CD14-positive monocyte (primary cell): ENCODE measurements around the gene SLC47A1. TPM values are rescaled to one million over a fixed set of nuclear protein-coding genes. Genes with fewer than 3 reads are reported as not detected.
A peak's percentile ranks its signal among the peaks of the same experiment; 100 is the strongest.
"Not testable (repeated sequence)": the region's sequence is repeated elsewhere in the genome, so short reads cannot be mapped to it uniquely, and the experiment has no call there.

ENCODE experiments used
- DNase-seq, 3 donors: peaks; one replicate each; pipeline ENCODE4 v3.0.0-alpha.2; 2011 to 2022
- H2AFZ ChIP-seq: 2 replicates; pipeline ENCODE4 v1.6.0; 2012; ENCODE audit warnings: mild to moderate bottlenecking, low read depth, low read length, inconsistent platforms; ENCODE audit not compliant: insufficient read depth, poor library complexity, severe bottlenecking
- H3K27ac ChIP-seq, 2 donors: 1 replicate in 1 of 2; 2 replicates in 1 of 2; pipeline ENCODE4 v1.5.1; 2012 to 2013; ENCODE audit warnings: low read length in 2 of 2, control low read depth in 1 of 2, inconsistent platforms in 1 of 2, low read depth in 1 of 2, mild to moderate bottlenecking in 1 of 2
- H3K27me3 ChIP-seq, 2 donors: one replicate each; pipeline versions ENCODE4 v1.6.0 to v1.6.1; 2011 to 2013; ENCODE audit warnings: low read length in 2 of 2; ENCODE audit not compliant: control insufficient read depth in 2 of 2, insufficient read depth in 2 of 2
- H3K36me3 ChIP-seq, 2 donors: replicated peaks in 1 of 2; 1 replicate in 1 of 2; 2 replicates in 1 of 2; pipeline versions ENCODE4 v1.5.1 to v1.6.1; 2012 to 2013; ENCODE audit warnings: low read length in 2 of 2, control low read depth in 1 of 2, inconsistent platforms in 1 of 2, mild to moderate bottlenecking in 1 of 2; ENCODE audit not compliant: insufficient read depth in 2 of 2, control insufficient read depth in 1 of 2
- H3K4me1 ChIP-seq, 2 donors: 1 replicate in 1 of 2; 2 replicates in 1 of 2; pipeline versions ENCODE4 v1.5.1 to v1.6.1; 2012 to 2013; ENCODE audit warnings: low read length in 2 of 2, control low read depth in 1 of 2, inconsistent platforms in 1 of 2, mild to moderate bottlenecking in 1 of 2, moderate library complexity in 1 of 2; ENCODE audit not compliant: insufficient read depth in 2 of 2, control insufficient read depth in 1 of 2
- H3K4me2 ChIP-seq: replicated peaks from 2 replicates; pipeline ENCODE3; 2012; ENCODE audit warnings: low read length, moderate library complexity, mild to moderate bottlenecking; ENCODE audit not compliant: poor library complexity, severe bottlenecking; ENCODE audit errors: extremely low read depth
- H3K4me3 ChIP-seq, 3 experiments: fragments of 200-600 bp in 1 of 3; sonication (generic) in 1 of 3; replicated peaks in 1 of 3; 1 replicate in 2 of 3; 2 replicates in 1 of 3; pipeline ENCODE4 v1.5.1; 2011 to 2013; ENCODE audit warnings: low read length in 3 of 3, mild to moderate bottlenecking in 3 of 3, control low read depth in 2 of 3, low read depth in 2 of 3, inconsistent platforms in 1 of 3, moderate library complexity in 1 of 3
- H3K79me2 ChIP-seq: 2 replicates; pipeline ENCODE4 v1.6.0; 2012; ENCODE audit warnings: mild to moderate bottlenecking, control low read depth, inconsistent platforms, low read length, moderate library complexity; ENCODE audit not compliant: insufficient read depth
- H3K9ac ChIP-seq: 2 replicates; pipeline ENCODE4 v1.6.0; 2017; ENCODE audit warnings: low read length, mild to moderate bottlenecking; ENCODE audit not compliant: insufficient read depth, poor library complexity, severe bottlenecking
- H3K9me3 ChIP-seq, 2 donors: replicated peaks in 1 of 2; 1 replicate in 1 of 2; 2 replicates in 1 of 2; pipeline versions ENCODE4 v1.5.1 to v1.6.1; 2012 to 2013; ENCODE audit warnings: low read length in 2 of 2, control low read depth in 1 of 2; ENCODE audit not compliant: control insufficient read depth in 1 of 2, insufficient read depth in 1 of 2
- H4K20me1 ChIP-seq: 2 replicates; pipeline ENCODE4 v1.6.0; 2012; ENCODE audit warnings: mild to moderate bottlenecking, low read length, control low read depth, moderate library complexity; ENCODE audit not compliant: insufficient read depth
- H3K27ac Mint-ChIP-seq, 7 donors: one replicate each; pipeline ENCODE4 v1.8.0; 2020; ENCODE audit warnings: mild to moderate bottlenecking in 7 of 7, mixed read lengths in 7 of 7, moderate library complexity in 6 of 7, inconsistent platforms in 2 of 7
- H3K27me3 Mint-ChIP-seq, 3 donors: one replicate each; pipeline ENCODE4 v1.8.0; 2021 to 2022; ENCODE audit warnings: low read depth in 3 of 3, mild to moderate bottlenecking in 3 of 3, mixed read lengths in 3 of 3, moderate library complexity in 3 of 3, inconsistent platforms in 1 of 3
- H3K36me3 Mint-ChIP-seq, 2 donors: one replicate each; pipeline ENCODE4 v1.8.0; 2020; ENCODE audit warnings: mixed read lengths in 2 of 2, inconsistent platforms in 1 of 2, mild to moderate bottlenecking in 1 of 2
- H3K4me1 Mint-ChIP-seq: one replicate; pipeline ENCODE4 v1.8.0; 2020; ENCODE audit warnings: mild to moderate bottlenecking, mixed read lengths
- H3K4me3 Mint-ChIP-seq, 2 donors: one replicate each; pipeline ENCODE4 v1.8.0; 2020; ENCODE audit warnings: mild to moderate bottlenecking in 2 of 2, mixed read lengths in 2 of 2, moderate library complexity in 1 of 2
- H3K9me3 Mint-ChIP-seq, 7 donors: one replicate each; pipeline ENCODE4 v1.8.0; 2020 to 2022; ENCODE audit warnings: mixed read lengths in 7 of 7, mild to moderate bottlenecking in 6 of 7, moderate library complexity in 6 of 7, inconsistent platforms in 2 of 7
- CTCF ChIP-seq: fragments of 200-600 bp; IDR thresholded peaks from one replicate; pipeline ENCODE4 v1.8.0; 2022; ENCODE audit warnings: antibody characterized with exemption, mild to moderate bottlenecking
- WGBS: methylation state at CpG from one replicate; pipeline ENCODE4 v1.1.5; 2013; ENCODE audit warnings: missing lambda C conversion rate; ENCODE audit not compliant: insufficient coverage; 5-methylcytosine and 5-hydroxymethylcytosine counted together
- intact Hi-C, 2 donors: fragments of 100-400 bp; cut with micrococcal nuclease; formaldehyde crosslinking; loops; one replicate each; pipeline versions ENCODE4 v1.15.0 to v1.15.1; 2023
- polyA plus RNA-seq, 3 donors: library from polyadenylated mRNA; depleted of rRNA in 1 of 3; unstranded in 2 of 3; stranded (reverse) in 1 of 3; fragments of 300-500 nt in 2 of 3; fragments of >200 nt in 1 of 3; fragmentation: Illumina TruSeq in 2 of 3; gene quantifications; 1 replicate in 2 of 3; 2 replicates in 1 of 3; pipeline ENCODE4 v1.2.3, GENCODE V29; 2012 to 2021

Gene SLC47A1
- polyA plus RNA-seq, 3 donors = 0.44 to 2.0 (median 0.49) TPM

GRCh38 chr17:19517699-19518098 is 16.0 kb upstream of the SLC47A1 start:
- Histone ChIP-seq H3K27me3 (no peaks in the 10 kb centered on the region), H3K9ac (no peak overlapping the region), H3K36me3 (no peaks in the 10 kb centered on the region), H4K20me1 (no peaks in the 10 kb centered on the region), H3K4me3 (no peak overlapping the region), H3K4me1 (peaks cover 30 to 37% of the 10 kb centered on the region in 2 donors), H3K9me3 (no peaks in the 10 kb centered on the region), H3K27ac (no peak overlapping the region), H3K4me2 (no peak overlapping the region), H2AFZ (no peak overlapping the region), H3K79me2 (no peaks in the 10 kb centered on the region)
- Mint-ChIP-seq H3K27me3 (peaks cover 0 to 6% (median 0%) of the 10 kb centered on the region in 3 donors), H3K27ac (no peak overlapping the region), H3K9me3 (peaks cover 0 to 4% (median 0%) of the 10 kb centered on the region in 7 donors), H3K4me3 (no peak overlapping the region), H3K4me1 (peaks cover 44% of the 10 kb centered on the region), H3K36me3 (no peaks in the 10 kb centered on the region)
- DNase-seq = no peak
- TF ChIP-seq CTCF = no peak
- intact Hi-C loops = no loop called here

GRCh38 chr17:19519388-19520291 is 14.0 kb upstream of the SLC47A1 start:
- H3K27ac Mint-ChIP-seq = peak overlapping the region; percentile 51 to 94 (median 82)
- H3K36me3 Mint-ChIP-seq, H3K36me3 ChIP-seq, intact Hi-C loops, H3K9ac ChIP-seq, H3K27me3 Mint-ChIP-seq, H3K27ac ChIP-seq, H3K27me3 ChIP-seq, H3K9me3 Mint-ChIP-seq, H2AFZ ChIP-seq, H3K79me2 ChIP-seq, H3K9me3 ChIP-seq, H4K20me1 ChIP-seq: not testable (repeated sequence)
- peaks cover 39% of the 10 kb centered on the region for H3K4me1 Mint-ChIP-seq
- Histone ChIP-seq H3K4me3 (peak overlapping the region in 1 of 3 experiments; percentile 49), H3K4me2 (peak overlapping the region; percentile 19), H3K4me1 (peaks cover 30 to 37% of the 10 kb centered on the region in 2 donors)
- 31% methylated on average over 2 of the region's 13 CpGs for WGBS
- peak overlapping the region; percentile 52 to 82 for H3K4me3 Mint-ChIP-seq
- DNase-seq = peak in 2 of 3 donors; percentile 49 to 57
